CD4-positive, alpha-beta memory T cell (primary cell): Measurements from ENCODE around the gene BIRC6. TPM values are rescaled to one million over a fixed set of nuclear protein-coding genes. Genes with fewer than 3 reads are reported as not detected.
"Not testable (repeated sequence)": the region's sequence is repeated elsewhere in the genome, so short reads cannot be mapped to it uniquely, and the experiment has no call there.

Experiments used
- CTCF ChIA-PET: fragments of 350-600 bp; sonication (Branson Sonifier 250); formaldehyde crosslinking; loops from one replicate; lab custom pipeline; 2021; ENCODE audit warnings: inconsistent platforms; ENCODE audit not compliant: partially characterized antibody; lab: Charles Lee
- POLR2A ChIA-PET: fragments of 350-600 bp; sonication (Branson Sonifier 250); formaldehyde crosslinking; loops from one replicate; lab custom pipeline; 2021; ENCODE audit not compliant: partially characterized antibody; lab: Charles Lee
- DNase-seq, 5 donors: peaks; one replicate each; pipeline versions ENCODE4 v3.0.0 to v3.0.0-alpha.2; 2020 to 2022; ENCODE audit warnings: mixed read lengths in 1 of 5
- H3K27ac ChIP-seq: one replicate; pipeline ENCODE4 v1.7.0; 2013; ENCODE audit warnings: low read depth, low read length
- H3K27me3 ChIP-seq: 2 replicates; pipeline ENCODE4 v1.7.0; 2013; ENCODE audit warnings: mild to moderate bottlenecking, low read length, moderate library complexity; ENCODE audit not compliant: insufficient read depth
- H3K36me3 ChIP-seq: 2 replicates; pipeline ENCODE4 v1.7.0; 2013; ENCODE audit warnings: mild to moderate bottlenecking, low read length, moderate library complexity; ENCODE audit not compliant: insufficient read depth
- H3K4me1 ChIP-seq: 2 replicates; pipeline ENCODE4 v1.7.0; 2013; ENCODE audit warnings: mild to moderate bottlenecking, low read length, moderate library complexity; ENCODE audit not compliant: insufficient read depth
- H3K4me3 ChIP-seq, 2 donors: one replicate each; pipeline ENCODE4 v1.7.0; 2013; ENCODE audit warnings: low read length in 2 of 2, mild to moderate bottlenecking in 1 of 2
- H3K9me3 ChIP-seq, 2 donors: one replicate each; pipeline ENCODE4 v1.7.0; 2013; ENCODE audit warnings: low read length in 2 of 2, control low read depth in 1 of 2; ENCODE audit not compliant: control insufficient read depth in 1 of 2
- H3K27ac Mint-ChIP-seq, 7 donors: one replicate each; pipeline ENCODE4 v1.8.0; 2020 to 2021; ENCODE audit warnings: mixed read lengths in 7 of 7, mild to moderate bottlenecking in 6 of 7, inconsistent platforms in 3 of 7, moderate library complexity in 3 of 7
- H3K27me3 Mint-ChIP-seq, 2 donors: one replicate each; pipeline ENCODE4 v1.8.0; 2020 to 2021; ENCODE audit warnings: mixed read lengths in 2 of 2
- H3K36me3 Mint-ChIP-seq, 2 donors: one replicate each; pipeline ENCODE4 v1.8.0; 2020 to 2021; ENCODE audit warnings: mixed read lengths in 2 of 2, inconsistent platforms in 1 of 2, mild to moderate bottlenecking in 1 of 2
- H3K4me1 Mint-ChIP-seq, 4 donors: one replicate each; pipeline ENCODE4 v1.8.0; 2020 to 2021; ENCODE audit warnings: mixed read lengths in 4 of 4, mild to moderate bottlenecking in 1 of 4
- H3K4me3 Mint-ChIP-seq, 8 donors: one replicate each; pipeline ENCODE4 v1.8.0; 2020 to 2021; ENCODE audit warnings: mixed read lengths in 8 of 8, mild to moderate bottlenecking in 7 of 8, moderate library complexity in 6 of 8, inconsistent platforms in 3 of 8
- H3K9me3 Mint-ChIP-seq, 8 donors: one replicate each; pipeline ENCODE4 v1.8.0; 2020 to 2021; ENCODE audit warnings: mixed read lengths in 8 of 8, mild to moderate bottlenecking in 5 of 8, inconsistent platforms in 3 of 8, moderate library complexity in 1 of 8
- intact Hi-C: fragments of 100-400 bp; cut with micrococcal nuclease; formaldehyde crosslinking; loops from one replicate; pipeline ENCODE4 v1.15.1; 2023
- polyA plus RNA-seq, 2 donors: library from polyadenylated mRNA; unstranded; fragments of 300-500 nt; fragmentation: Illumina TruSeq; gene quantifications; one replicate each; pipeline ENCODE4 v1.2.3, GENCODE V29; 2021
- total RNA-seq, 2 experiments: library from RNA; stranded (reverse); gene quantifications; one replicate each; pipeline ENCODE4 v1.2.3, GENCODE V29; 2021

The BIRC6 gene
- total and polyA plus RNA-seq, 4 experiments from 2014 or later = 19.0 to 151 (median 95.0) TPM

GRCh38 chr2:32456808-32457207, 100.0 kb downstream of the BIRC6 start:
- Histone ChIP-seq H3K9me3 (no peaks in the 10 kb centered on the region), H3K27me3 (no peaks in the 10 kb centered on the region), H3K36me3 (peaks cover 2% of the 10 kb centered on the region), H3K27ac (no peak overlapping the region), H3K4me3 (no peak overlapping the region), H3K4me1 (no peaks in the 10 kb centered on the region)
- CTCF ChIA-PET = interaction anchor here (0.8 kb wide), 1 partner anchor 25 kb away, joined by 3 read pairs; no protein-coding TSS in a partner anchor
- Mint-ChIP-seq H3K36me3 (peaks cover 35 to 47% of the 10 kb centered on the region in 2 donors), H3K27me3 (no peaks in the 10 kb centered on the region), H3K4me3 (no peak overlapping the region), H3K4me1 (peaks cover 15 to 25% (median 17%) of the 10 kb centered on the region in 4 donors), H3K27ac (no peak overlapping the region), H3K9me3 (no peaks in the 10 kb centered on the region)
- intact Hi-C loops = no loop called here
- POLR2A ChIA-PET = no interaction called here
- no peak for DNase-seq

GRCh38 chr2:32457814-32458213, 101.0 kb downstream of the BIRC6 start:
- Mint-ChIP-seq H3K27ac (peak overlapping the region in 1 of 7 donors; percentile 36), H3K9me3 (no peaks in the 10 kb centered on the region), H3K4me1 (peaks cover 15 to 25% (median 17%) of the 10 kb centered on the region in 4 donors), H3K36me3 (peaks cover 29 to 48% of the 10 kb centered on the region in 2 donors), H3K4me3 (no peak overlapping the region), H3K27me3 (no peaks in the 10 kb centered on the region)
- H3K4me3 ChIP-seq = no peak overlapping the region
- no peak overlapping the region for H3K27ac ChIP-seq
- H3K9me3 ChIP-seq = no peaks in the 10 kb centered on the region
- intact Hi-C loops = no loop called here
- H3K4me1 ChIP-seq = no peaks in the 10 kb centered on the region
- peaks cover 11% of the 10 kb centered on the region for H3K36me3 ChIP-seq
- no peak for DNase-seq
- H3K27me3 ChIP-seq = no peaks in the 10 kb centered on the region
- POLR2A ChIA-PET = no interaction called here
- CTCF ChIA-PET = no interaction called here

- H3K27me3 ChIP-seq, DNase-seq, H3K4me3 Mint-ChIP-seq, CTCF ChIA-PET, POLR2A ChIA-PET, H3K27ac ChIP-seq, H3K9me3 ChIP-seq, H3K9me3 Mint-ChIP-seq, intact Hi-C loops, H3K4me3 ChIP-seq, H3K4me1 ChIP-seq, H3K27me3 Mint-ChIP-seq: not testable (repeated sequence)
- H3K36me3 ChIP-seq = peaks cover 36% of the 10 kb centered on the region
- Mint-ChIP-seq H3K4me1 (peaks cover 14 to 25% (median 15%) of the 10 kb centered on the region in 4 donors), H3K27ac (peak overlapping the region in 1 of 7 donors; percentile 61), H3K36me3 (peaks cover 32 to 59% of the 10 kb centered on the region in 2 donors)
These were observed 104.0 kb downstream of the BIRC6 start for GRCh38 chr2:32460861-32461260.

- H3K27ac Mint-ChIP-seq = no peak overlapping the region
- peaks cover 49% of the 10 kb centered on the region for H3K36me3 ChIP-seq
These were observed 106.3 kb downstream of the BIRC6 start for GRCh38 chr2:32463110-32463509.

GRCh38 chr2:32464431-32464830, 107.6 kb downstream of the BIRC6 start:
- Histone ChIP-seq H3K4me1 (no peaks in the 10 kb centered on the region), H3K4me3 (no peak overlapping the region), H3K27ac (no peak overlapping the region), H3K36me3 (peaks cover 57% of the 10 kb centered on the region), H3K27me3 (no peaks in the 10 kb centered on the region), H3K9me3 (no peaks in the 10 kb centered on the region)
- ChIA-PET CTCF (no interaction called here), POLR2A (no interaction called here)
- H3K4me3 Mint-ChIP-seq = no peak overlapping the region
- no peak for DNase-seq
- H3K9me3 Mint-ChIP-seq = no peaks in the 10 kb centered on the region
- H3K27me3 Mint-ChIP-seq = no peaks in the 10 kb centered on the region
- intact Hi-C loops = no loop called here
- peak overlapping the region in 1 of 7 donors; percentile 47 for H3K27ac Mint-ChIP-seq
- H3K4me1 Mint-ChIP-seq = peaks cover 0 to 1% (median 0%) of the 10 kb centered on the region in 4 donors
- H3K36me3 Mint-ChIP-seq = peaks cover 49 to 68% of the 10 kb centered on the region in 2 donors

More at GRCh38 chr2:32463110-32463509, 106.3 kb downstream of the BIRC6 start:
- H3K27ac ChIP-seq = no peak overlapping the region
- ChIA-PET CTCF (no interaction called here), POLR2A (no interaction called here)
- Mint-ChIP-seq H3K9me3 (no peaks in the 10 kb centered on the region), H3K36me3 (peaks cover 43 to 63% of the 10 kb centered on the region in 2 donors), H3K4me3 (no peak overlapping the region), H3K27me3 (no peaks in the 10 kb centered on the region), H3K4me1 (peaks cover 5 to 11% (median 6%) of the 10 kb centered on the region in 4 donors)
- no peaks in the 10 kb centered on the region for H3K4me1 ChIP-seq
- intact Hi-C loops = no loop called here
- no peaks in the 10 kb centered on the region for H3K27me3 ChIP-seq
- H3K9me3 ChIP-seq = no peaks in the 10 kb centered on the region
- H3K4me3 ChIP-seq = no peak overlapping the region
- no peak for DNase-seq

GRCh38 chr2:32472605-32473004, 115.8 kb downstream of the BIRC6 start:
- H3K4me1 Mint-ChIP-seq = peaks cover 2 to 6% (median 4%) of the 10 kb centered on the region in 4 donors
- intact Hi-C loops = no loop called here
- peak overlapping the region in 2 of 7 donors; percentile 15 to 53 for H3K27ac Mint-ChIP-seq
- H3K27me3 Mint-ChIP-seq = no peaks in the 10 kb centered on the region
- H3K9me3 Mint-ChIP-seq = no peaks in the 10 kb centered on the region
- Histone ChIP-seq H3K27me3 (no peaks in the 10 kb centered on the region), H3K4me1 (no peaks in the 10 kb centered on the region), H3K36me3 (peaks cover 32% of the 10 kb centered on the region), H3K9me3 (no peaks in the 10 kb centered on the region), H3K4me3 (no peak overlapping the region), H3K27ac (no peak overlapping the region)
- no peak overlapping the region for H3K4me3 Mint-ChIP-seq
- H3K36me3 Mint-ChIP-seq = peaks cover 47 to 73% of the 10 kb centered on the region in 2 donors
- POLR2A ChIA-PET = no interaction called here
- CTCF ChIA-PET = interaction anchor here (1.0 kb wide), 1 partner anchor 26 kb away, joined by 3 read pairs; no protein-coding TSS in a partner anchor
- DNase-seq = no peak

GRCh38 chr2:32474381-32474780, 117.6 kb downstream of the BIRC6 start:
- intact Hi-C loops = no loop called here
- H3K9me3 ChIP-seq = no peaks in the 10 kb centered on the region
- H3K27ac ChIP-seq = no peak overlapping the region
- no peaks in the 10 kb centered on the region for H3K27me3 ChIP-seq
- peaks cover 38% of the 10 kb centered on the region for H3K36me3 ChIP-seq
- POLR2A ChIA-PET = no interaction called here
- no peaks in the 10 kb centered on the region for H3K4me1 ChIP-seq
- Mint-ChIP-seq H3K4me3 (no peak overlapping the region), H3K4me1 (peaks cover 2 to 6% (median 4%) of the 10 kb centered on the region in 4 donors), H3K9me3 (no peaks in the 10 kb centered on the region), H3K27me3 (no peaks in the 10 kb centered on the region), H3K36me3 (peaks cover 43 to 69% of the 10 kb centered on the region in 2 donors), H3K27ac (peak overlapping the region in 2 of 7 donors; percentile 69 to 76)
- DNase-seq = no peak
- H3K4me3 ChIP-seq = no peak overlapping the region
- CTCF ChIA-PET = no interaction called here
